Smooth muscle cell (in vitro differentiated cells): ENCODE measurements around the gene HJURP. TPM values are rescaled to one million over a fixed set of nuclear protein-coding genes. Genes with fewer than 3 reads are reported as not detected.

ENCODE experiments used
- DNase-seq: peaks from one replicate; lab custom pipeline; 2025; ENCODE audit not compliant: unreplicated experiment; lab: John Stamatoyannopoulos, UW
- H2AFZ ChIP-seq: fragments of 200-600 bp; sonication (generic); 2 replicates; pipeline ENCODE4 v1.6.0; 2016; ENCODE audit warnings: antibody characterized with exemption, low read depth, mild to moderate bottlenecking
- H3F3A ChIP-seq: fragments of 200-600 bp; sonication (generic); 2 replicates; pipeline ENCODE4 v1.6.0; 2017; ENCODE audit warnings: antibody characterized with exemption, low read depth
- H3K27ac ChIP-seq: fragments of 200-600 bp; sonication (generic); 2 replicates; pipeline ENCODE4 v1.5.1; 2016; ENCODE audit warnings: low read depth, mild to moderate bottlenecking
- H3K27me3 ChIP-seq: fragments of 200-600 bp; sonication (generic); 2 replicates; pipeline ENCODE4 v1.6.1; 2016; ENCODE audit warnings: low read depth, mild to moderate bottlenecking
- H3K36me3 ChIP-seq: fragments of 200-600 bp; sonication (generic); 2 replicates; pipeline ENCODE4 v1.5.1; 2016; ENCODE audit warnings: low read depth
- H3K4me1 ChIP-seq: fragments of 200-600 bp; sonication (generic); 2 replicates; pipeline ENCODE4 v1.5.1; 2016; ENCODE audit warnings: low read depth
- H3K4me2 ChIP-seq: fragments of 200-600 bp; sonication (generic); 2 replicates; pipeline ENCODE4 v1.6.0; 2016; ENCODE audit warnings: mild to moderate bottlenecking
- H3K4me3 ChIP-seq: fragments of 200-600 bp; sonication (generic); 2 replicates; pipeline ENCODE4 v1.5.1; 2016; ENCODE audit warnings: mild to moderate bottlenecking
- H3K79me2 ChIP-seq: fragments of 200-600 bp; sonication (generic); 2 replicates; pipeline ENCODE4 v1.6.0; 2016; ENCODE audit warnings: low read depth, mild to moderate bottlenecking
- H3K9ac ChIP-seq: fragments of 200-600 bp; sonication (generic); 2 replicates; pipeline ENCODE4 v1.6.0; 2016; ENCODE audit warnings: low read depth
- H3K9me3 ChIP-seq: fragments of 200-600 bp; sonication (generic); replicated peaks from 2 replicates; pipeline ENCODE4 v1.5.1; 2016; ENCODE audit warnings: low read depth
- H4K20me1 ChIP-seq: fragments of 200-600 bp; sonication (generic); 2 replicates; pipeline ENCODE4 v1.6.0; 2016; ENCODE audit warnings: low read depth
- WGBS: methylation state at CpG from one replicate; pipeline ENCODE4 v1.1.7; 2016; ENCODE audit warnings: low lambda C conversion rate; 5-methylcytosine and 5-hydroxymethylcytosine counted together
- polyA plus RNA-seq: library from polyadenylated mRNA; unstranded; fragments of >200 nt; fragmentation: Nextera tagmentation; extraction: Ambion mirVana; gene quantifications from 2 replicates; pipeline ENCODE4 v1.2.1, GENCODE V29; 2016
- total RNA-seq: library from RNA; depleted of rRNA; stranded (reverse); fragments of >200 nt; gene quantifications from 2 replicates; pipeline ENCODE4 v1.2.3, GENCODE V29; 2014
- TF ChIP-seq, protein P1 (sequence below): fragments of 200-600 bp; sonication (generic); IDR thresholded peaks from 2 replicates; pipeline ENCODE4 v1.5.1; 2017; ENCODE audit warnings: borderline replicate concordance, mild to moderate bottlenecking, antibody characterized with exemption; ENCODE audit not compliant: insufficient read depth, poor library complexity, severe bottlenecking

HJURP gene
- total and polyA plus RNA-seq, 2 experiments from 2014 or later, result 7.9 to 19.5 TPM

- no peaks in the 10 kb centered on the region for H3F3A ChIP-seq
- H4K20me1 ChIP-seq, result no peaks in the 10 kb centered on the region
- no peak overlapping the region for H3K4me2 ChIP-seq
- no peak overlapping the region for H3K4me3 ChIP-seq
- TF ChIP-seq, protein P1, sequence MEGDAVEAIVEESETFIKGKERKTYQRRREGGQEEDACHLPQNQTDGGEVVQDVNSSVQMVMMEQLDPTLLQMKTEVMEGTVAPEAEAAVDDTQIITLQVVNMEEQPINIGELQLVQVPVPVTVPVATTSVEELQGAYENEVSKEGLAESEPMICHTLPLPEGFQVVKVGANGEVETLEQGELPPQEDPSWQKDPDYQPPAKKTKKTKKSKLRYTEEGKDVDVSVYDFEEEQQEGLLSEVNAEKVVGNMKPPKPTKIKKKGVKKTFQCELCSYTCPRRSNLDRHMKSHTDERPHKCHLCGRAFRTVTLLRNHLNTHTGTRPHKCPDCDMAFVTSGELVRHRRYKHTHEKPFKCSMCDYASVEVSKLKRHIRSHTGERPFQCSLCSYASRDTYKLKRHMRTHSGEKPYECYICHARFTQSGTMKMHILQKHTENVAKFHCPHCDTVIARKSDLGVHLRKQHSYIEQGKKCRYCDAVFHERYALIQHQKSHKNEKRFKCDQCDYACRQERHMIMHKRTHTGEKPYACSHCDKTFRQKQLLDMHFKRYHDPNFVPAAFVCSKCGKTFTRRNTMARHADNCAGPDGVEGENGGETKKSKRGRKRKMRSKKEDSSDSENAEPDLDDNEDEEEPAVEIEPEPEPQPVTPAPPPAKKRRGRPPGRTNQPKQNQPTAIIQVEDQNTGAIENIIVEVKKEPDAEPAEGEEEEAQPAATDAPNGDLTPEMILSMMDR, result no peak
- H3K27ac ChIP-seq, result no peak overlapping the region
- 100% methylated on average over 3 of the region's 3 CpGs for WGBS
- peaks cover 4% of the 10 kb centered on the region for H3K79me2 ChIP-seq
- no peak overlapping the region for H2AFZ ChIP-seq
- no peak for DNase-seq
- H3K9ac ChIP-seq, result no peak overlapping the region
- no peaks in the 10 kb centered on the region for H3K4me1 ChIP-seq
- H3K27me3 ChIP-seq, result no peaks in the 10 kb centered on the region
- H3K36me3 ChIP-seq, result no peaks in the 10 kb centered on the region
- H3K9me3 ChIP-seq, result no peaks in the 10 kb centered on the region
Measured at GRCh38 chr2:233844836-233845235, 9.5 kb downstream of the HJURP start.

GRCh38 chr2:233844064-233844807 is 10.1 kb downstream of the HJURP start:
- no peak overlapping the region for H3K9ac ChIP-seq
- TF ChIP-seq, protein P1, result no peak
- H3K4me1 ChIP-seq, result no peaks in the 10 kb centered on the region
- DNase-seq, result no peak
- H4K20me1 ChIP-seq, result no peaks in the 10 kb centered on the region
- no peaks in the 10 kb centered on the region for H3K27me3 ChIP-seq
- WGBS, result 94% methylated on average over 19 of the region's 19 CpGs
- H3F3A ChIP-seq, result no peaks in the 10 kb centered on the region
- H3K79me2 ChIP-seq, result no peaks in the 10 kb centered on the region
- H3K4me2 ChIP-seq, result no peak overlapping the region
- H3K27ac ChIP-seq, result no peak overlapping the region
- no peak overlapping the region for H3K4me3 ChIP-seq
- no peaks in the 10 kb centered on the region for H3K9me3 ChIP-seq
- no peak overlapping the region for H2AFZ ChIP-seq
- no peaks in the 10 kb centered on the region for H3K36me3 ChIP-seq

DNA sequence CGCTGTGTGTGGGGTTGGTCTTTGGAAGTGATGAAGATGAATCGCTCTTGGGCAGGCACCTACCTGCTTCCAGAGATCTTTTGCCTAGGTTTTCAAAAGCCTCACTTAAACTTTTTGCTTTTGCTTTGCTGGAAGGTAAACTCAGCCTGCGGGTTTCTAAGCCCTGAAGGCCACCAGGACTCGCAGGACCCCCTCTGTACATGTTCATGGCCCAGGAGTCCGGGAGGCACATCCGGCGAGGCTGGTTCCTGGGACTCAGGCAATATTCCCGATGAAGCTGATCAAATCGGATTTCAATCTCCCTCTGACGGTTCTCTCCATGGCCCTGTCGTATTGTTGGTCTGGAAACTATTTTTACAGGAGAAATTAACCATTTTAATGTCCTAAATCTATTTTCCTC is 13.2 kb downstream of the HJURP start:
- Histone ChIP-seq H2AFZ (no peak overlapping the region), H3K27ac (no peak overlapping the region), H4K20me1 (no peaks in the 10 kb centered on the region), H3K79me2 (no peaks in the 10 kb centered on the region), H3K4me3 (no peak overlapping the region), H3K4me1 (no peaks in the 10 kb centered on the region), H3K9me3 (no peaks in the 10 kb centered on the region), H3K9ac (no peak overlapping the region), H3K4me2 (no peak overlapping the region), H3K36me3 (no peaks in the 10 kb centered on the region), H3K27me3 (no peaks in the 10 kb centered on the region), H3F3A (no peaks in the 10 kb centered on the region)
- DNase-seq, result no peak
- WGBS, result 98% methylated on average over 11 of the region's 11 CpGs
- TF ChIP-seq, protein P1, result no peak

DNA sequence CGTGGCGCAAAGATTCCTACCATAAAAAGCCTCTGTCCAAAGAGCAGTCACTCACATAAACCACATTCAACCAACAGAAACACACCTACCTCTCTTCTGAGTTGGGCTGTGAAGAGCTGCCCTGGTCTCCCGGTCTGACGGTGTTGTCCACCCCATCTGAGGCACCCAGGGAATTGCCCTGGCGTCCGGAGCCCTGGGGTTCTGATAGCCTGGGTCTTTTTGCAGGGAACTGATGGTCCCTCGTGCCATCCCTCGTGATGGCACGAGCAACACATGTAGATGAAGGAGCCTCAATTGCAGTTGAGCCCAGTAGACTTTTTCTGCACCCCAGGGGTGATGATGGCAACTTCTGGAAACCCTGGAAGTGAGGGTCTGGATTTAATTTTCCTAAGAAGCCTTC is 13.8 kb downstream of the HJURP start:
- Histone ChIP-seq H2AFZ (no peak overlapping the region), H3K27me3 (no peaks in the 10 kb centered on the region), H3K27ac (no peak overlapping the region), H3F3A (no peaks in the 10 kb centered on the region), H3K4me2 (no peak overlapping the region), H3K79me2 (no peaks in the 10 kb centered on the region), H4K20me1 (no peaks in the 10 kb centered on the region), H3K4me1 (no peaks in the 10 kb centered on the region), H3K4me3 (no peak overlapping the region), H3K9me3 (no peaks in the 10 kb centered on the region), H3K9ac (no peak overlapping the region), H3K36me3 (no peaks in the 10 kb centered on the region)
- 96% methylated on average over 9 of the region's 9 CpGs for WGBS
- DNase-seq, result no peak
- TF ChIP-seq, protein P1, result no peak
